Hair follicle dermal papilla cell (primary cell): ENCODE data around the gene ECHS1. TPM values are rescaled to one million over a fixed set of nuclear protein-coding genes. Genes with fewer than 3 reads are reported as not detected.

Experiments used
- small RNA-seq: library from RNA; depleted of rRNA; stranded (forward); fragments of <200 nt; gene quantifications from one replicate; pipeline ENCODE3, GENCODE V24; 2012
- total RNA-seq: library from RNA; depleted of rRNA; stranded (reverse); fragments of >200 nt; gene quantifications from 2 replicates; pipeline ENCODE4 v1.2.3, GENCODE V29; 2012

ECHS1 gene
- total RNA-seq, result 40.7 and 47.6 TPM in 2 replicates

DNA sequence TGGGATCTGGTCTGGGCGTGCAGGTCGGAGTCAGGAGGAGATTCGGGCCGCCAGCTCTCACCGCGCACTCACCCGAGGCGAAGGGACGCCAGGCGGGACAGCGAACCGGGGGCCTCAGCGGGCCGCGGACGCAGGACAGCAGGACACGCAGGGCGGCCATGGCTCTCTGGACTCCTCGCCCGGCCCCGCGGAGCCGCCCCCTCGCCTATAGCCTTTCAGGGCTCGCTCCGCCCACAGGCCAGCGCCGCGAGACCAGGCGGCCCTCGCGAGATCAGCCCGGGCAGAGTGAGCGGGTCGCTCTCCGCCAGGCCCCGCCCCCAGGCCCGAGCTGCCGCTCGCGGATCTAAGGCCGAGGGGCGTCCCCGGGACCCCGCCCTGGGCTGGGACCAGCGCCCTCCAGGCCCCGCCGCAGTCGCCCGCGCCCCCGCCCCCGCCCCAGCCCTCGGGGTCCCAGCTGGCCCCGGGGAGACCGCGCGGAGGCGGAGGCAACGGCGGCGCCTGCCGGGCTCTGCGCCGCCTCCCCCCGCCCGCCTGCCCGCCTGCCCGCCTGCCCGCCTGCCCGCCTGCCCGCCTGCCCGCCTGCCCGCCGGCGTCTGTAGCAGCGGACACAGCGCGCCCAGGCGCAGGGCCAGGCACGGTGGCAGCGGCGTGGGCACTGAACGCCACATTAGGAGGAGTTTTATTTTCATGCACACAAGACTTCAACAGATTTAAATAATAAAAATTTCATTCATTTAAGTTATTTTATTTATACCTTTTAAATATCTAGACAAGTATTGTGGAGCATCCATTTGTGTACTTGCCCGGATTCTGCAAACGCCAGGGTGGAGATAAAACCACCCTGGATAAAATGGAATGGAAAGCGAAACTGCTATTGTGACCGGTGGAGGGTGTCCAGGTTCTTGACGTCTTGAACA, at the start of gene ECHS1:
Gene ECHS1, minus strand, starts transcription at position 181 of the 917 bp plus-strand sequence. Its CDS starts 21 bp downstream, at position 160.

DNA sequence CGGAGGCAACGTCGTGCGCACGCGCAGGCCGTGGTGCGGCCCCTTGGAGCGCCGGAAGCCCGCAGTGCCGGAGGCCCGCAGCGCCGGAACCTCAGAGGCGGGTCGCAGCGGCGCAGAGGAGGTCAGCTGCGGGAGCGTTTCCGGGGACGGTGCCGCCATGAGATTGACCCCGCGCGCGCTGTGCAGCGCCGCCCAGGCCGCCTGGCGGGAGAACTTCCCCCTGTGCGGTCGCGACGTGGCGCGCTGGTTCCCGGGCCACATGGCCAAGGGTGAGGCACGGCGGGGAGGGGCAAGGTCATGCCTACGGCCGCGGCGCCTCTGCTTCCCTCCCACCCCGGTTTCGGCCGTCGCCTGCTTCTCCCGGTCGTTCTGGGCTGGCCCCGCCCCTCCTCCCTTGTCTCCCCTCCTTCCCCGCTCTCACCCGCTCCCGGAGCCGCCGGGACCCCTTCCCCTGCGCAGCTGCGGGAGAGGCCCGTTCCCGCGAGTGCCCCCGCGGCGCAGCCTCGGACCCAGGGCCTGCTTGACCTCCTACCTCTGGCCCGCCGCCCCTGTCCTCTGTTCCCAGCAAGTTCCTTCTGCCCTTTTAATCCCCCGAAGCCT, 21.0 kb upstream of the ECHS1 start, which contains the start of gene MTG1:
Gene MTG1, plus strand, starts transcription at position 94 of the 600 bp plus-strand sequence. Its CDS starts 64 bp downstream, at position 158.

DNA sequence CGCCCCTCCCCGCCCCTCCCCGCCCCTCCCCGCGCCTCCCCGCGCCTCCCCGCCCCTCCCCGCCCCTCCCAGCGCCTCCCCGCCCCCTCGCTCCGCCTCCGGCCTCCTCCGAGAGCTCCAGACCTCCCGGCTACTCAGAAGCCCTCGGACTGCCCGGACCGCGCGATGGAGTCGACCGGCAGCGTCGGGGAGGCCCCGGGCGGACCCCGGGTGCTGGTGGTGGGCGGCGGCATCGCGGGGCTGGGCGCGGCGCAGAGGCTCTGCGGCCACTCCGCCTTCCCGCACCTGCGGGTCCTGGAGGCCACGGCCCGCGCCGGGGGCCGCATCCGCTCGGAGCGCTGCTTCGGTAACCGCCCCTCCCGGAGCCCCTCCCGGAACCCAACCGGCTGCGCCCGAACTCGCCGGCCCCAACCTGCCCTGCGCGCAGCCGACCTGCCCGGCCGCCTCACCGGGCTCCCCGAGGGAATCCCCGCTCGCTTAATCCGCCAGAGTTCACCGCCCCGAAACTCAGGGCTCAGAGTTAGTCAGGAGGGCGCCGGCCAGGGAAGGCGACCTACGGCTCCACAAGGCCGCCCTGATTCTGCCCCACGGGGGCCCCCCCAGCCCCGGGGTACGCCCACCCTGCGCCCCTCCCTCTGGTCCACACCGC, 6.1 kb upstream of the ECHS1 start, which contains the start of gene PAOX:
Gene PAOX, plus strand, starts transcription at position 111 of the 649 bp plus-strand sequence. Its CDS starts 55 bp downstream, at position 166.

DNA sequence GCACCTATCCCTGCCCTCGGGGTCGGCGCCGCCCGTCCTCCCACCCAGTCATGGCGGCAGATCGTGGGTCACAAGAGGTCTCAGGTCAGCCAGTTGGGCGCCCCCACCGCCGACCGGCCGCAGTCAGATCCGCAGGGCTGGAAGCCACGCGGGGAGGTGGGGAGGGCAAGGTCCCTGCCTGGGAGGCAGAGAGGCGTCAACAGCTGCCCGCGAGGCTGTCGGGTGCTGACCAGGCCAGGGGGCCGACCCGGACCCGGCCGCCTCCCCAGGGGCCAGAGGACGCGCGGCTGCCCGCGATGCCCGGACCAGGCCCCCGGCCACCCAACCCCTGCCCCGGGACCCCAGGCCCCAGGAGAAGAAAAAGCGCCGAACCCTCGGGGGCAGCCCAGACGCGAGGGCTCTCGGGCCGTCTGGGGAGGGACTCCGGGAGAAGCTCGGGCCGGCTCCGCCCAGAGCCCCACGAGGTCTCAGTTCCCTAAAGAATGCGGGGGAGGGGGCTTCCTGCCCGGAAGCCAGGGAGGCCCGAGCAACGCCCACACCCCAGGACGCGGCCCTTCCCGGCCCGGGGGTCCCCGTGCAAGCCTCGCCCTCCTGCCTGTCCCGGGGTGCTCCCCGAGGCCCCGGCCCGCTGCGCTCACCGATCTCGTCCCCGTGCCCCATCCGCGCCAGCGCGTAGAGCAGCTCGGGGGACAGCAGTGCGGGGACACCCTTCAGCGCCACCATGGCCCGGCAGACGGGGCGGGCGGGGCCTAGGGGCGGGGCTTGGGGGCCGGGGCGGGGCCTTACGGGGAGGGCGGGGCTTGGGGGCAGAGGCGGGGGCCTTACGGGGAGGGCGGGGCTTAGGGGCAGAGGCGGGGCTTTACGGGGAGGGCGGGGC, 15.6 kb downstream of the ECHS1 start, which contains the start of gene FUOM:
Gene FUOM, minus strand, starts transcription at position 735 of the 877 bp plus-strand sequence. Its CDS starts 12 bp downstream, at position 723.

DNA sequence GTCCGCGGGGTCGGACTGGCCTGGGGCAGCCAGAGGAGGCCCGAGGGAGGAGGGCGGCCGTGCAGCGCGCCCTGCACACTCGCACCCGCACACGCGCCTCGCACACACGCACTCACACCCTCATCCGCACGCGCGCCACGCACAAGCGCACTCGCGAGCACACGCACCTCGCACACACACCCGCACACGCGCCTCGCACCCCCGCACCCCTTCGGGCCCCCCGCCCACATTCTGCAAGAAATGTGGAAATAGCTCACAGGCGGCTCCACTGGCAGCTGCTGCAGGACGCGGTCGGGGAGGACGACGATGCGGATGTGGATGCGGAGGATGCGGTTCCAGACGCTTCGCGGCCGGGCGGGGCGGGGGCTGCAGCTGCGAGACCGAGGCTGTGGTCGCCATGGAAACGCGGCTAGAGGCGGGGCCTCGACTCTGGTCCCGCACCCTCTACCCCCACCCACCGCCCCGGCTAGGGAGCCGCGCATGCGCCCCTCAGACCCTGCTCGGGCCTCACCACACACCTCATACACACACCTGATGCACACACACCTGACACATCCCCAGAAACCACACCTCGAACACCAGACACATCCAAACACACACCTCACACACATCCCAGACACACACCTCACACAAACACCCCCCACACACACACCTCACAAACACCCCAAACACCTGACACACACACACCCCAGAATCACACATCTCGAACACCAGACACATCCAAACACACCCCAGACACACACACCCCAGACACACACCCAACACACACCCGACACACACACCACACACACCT, 36.4 kb downstream of the ECHS1 start, which contains the start of gene CALY:
Gene CALY, minus strand, starts transcription at position 320 of the 793 bp plus-strand sequence. CDS start 7,907 bp downstream, outside the sequence.

Small RNA genes within 50 kb of the gene (small RNA-seq; reads per million reads assigned to genes)
- gene AL360181.4, result not detected
- not detected for gene BANF1P2
- not detected for gene MIR3944

Other genes starting within 250 kb of the ECHS1 start
- gene KNDC1, start 213.1 kb downstream of the ECHS1 start, total RNA-seq, result 0.49 and 0.73 TPM in 2 replicates
- not detected in 2 replicates for gene UTF1, start 143.1 kb downstream of the ECHS1 start, total RNA-seq
- not detected in 2 replicates for gene VENTX, start 135.5 kb downstream of the ECHS1 start, total RNA-seq
- gene ADAM8, start 96.5 kb downstream of the ECHS1 start, total RNA-seq, result 1.7 and 3.4 TPM in 2 replicates
- gene TUBGCP2, start 64.5 kb downstream of the ECHS1 start, total RNA-seq, result 73.3 and 76.1 TPM in 2 replicates
- gene ZNF511, start 64.4 kb downstream of the ECHS1 start, total RNA-seq, result 21.7 and 23.2 TPM in 2 replicates
- gene CALY, start 36.5 kb downstream of the ECHS1 start, total RNA-seq, result not detected in 2 replicates
- not detected in 2 replicates for gene PRAP1, start 26.0 kb downstream of the ECHS1 start, total RNA-seq
- 21.1 and 28.4 TPM in 2 replicates for gene FUOM, start 15.3 kb downstream of the ECHS1 start, total RNA-seq
- 8.3 and 10.1 TPM in 2 replicates for gene PAOX, start 5.9 kb upstream of the ECHS1 start, total RNA-seq
- gene MTG1, start 20.8 kb upstream of the ECHS1 start, total RNA-seq, result 25.1 and 26.8 TPM in 2 replicates
- gene SPRN, start 51.3 kb upstream of the ECHS1 start, total RNA-seq, result 0.16 and 0.49 TPM in 2 replicates
- 4.3 and 5.2 TPM in 2 replicates for gene SCART1, start 80.6 kb upstream of the ECHS1 start, total RNA-seq
- 1.3 and 1.5 TPM in 2 replicates for gene CYP2E1, start 154.0 kb upstream of the ECHS1 start, total RNA-seq
- 0.12 TPM in 1 of 2 replicates, not detected in the other for gene SYCE1, start 192.2 kb upstream of the ECHS1 start, total RNA-seq